ENCODE measurements around the gene SCG5.

SCG5 gene

GRCh38 chr15:32657941-32658340, 16.4 kb downstream of the SCG5 start:
- Mint-ChIP-seq H3K9me3 (no peaks in the 10 kb centered on the region), H3K27me3 (ENCODE audit: low read depth, poor library complexity) (no peaks in the 10 kb centered on the region), H3K4me3 (no peak overlapping the region), H3K27ac (peak overlapping the region; percentile 13), H3K4me1 (peaks cover 50% of the 10 kb centered on the region), H3K36me3 (ENCODE audit: low read depth) (peaks cover 20% of the 10 kb centered on the region)
- DNase-seq = no peak
- TF ChIP-seq, protein P1, sequence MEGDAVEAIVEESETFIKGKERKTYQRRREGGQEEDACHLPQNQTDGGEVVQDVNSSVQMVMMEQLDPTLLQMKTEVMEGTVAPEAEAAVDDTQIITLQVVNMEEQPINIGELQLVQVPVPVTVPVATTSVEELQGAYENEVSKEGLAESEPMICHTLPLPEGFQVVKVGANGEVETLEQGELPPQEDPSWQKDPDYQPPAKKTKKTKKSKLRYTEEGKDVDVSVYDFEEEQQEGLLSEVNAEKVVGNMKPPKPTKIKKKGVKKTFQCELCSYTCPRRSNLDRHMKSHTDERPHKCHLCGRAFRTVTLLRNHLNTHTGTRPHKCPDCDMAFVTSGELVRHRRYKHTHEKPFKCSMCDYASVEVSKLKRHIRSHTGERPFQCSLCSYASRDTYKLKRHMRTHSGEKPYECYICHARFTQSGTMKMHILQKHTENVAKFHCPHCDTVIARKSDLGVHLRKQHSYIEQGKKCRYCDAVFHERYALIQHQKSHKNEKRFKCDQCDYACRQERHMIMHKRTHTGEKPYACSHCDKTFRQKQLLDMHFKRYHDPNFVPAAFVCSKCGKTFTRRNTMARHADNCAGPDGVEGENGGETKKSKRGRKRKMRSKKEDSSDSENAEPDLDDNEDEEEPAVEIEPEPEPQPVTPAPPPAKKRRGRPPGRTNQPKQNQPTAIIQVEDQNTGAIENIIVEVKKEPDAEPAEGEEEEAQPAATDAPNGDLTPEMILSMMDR (IDR thresholded peaks at IDR 0.05) = no peak

- peaks cover 50% of the 10 kb centered on the region for H3K4me1 Mint-ChIP-seq
- DNase-seq = peak; percentile 24
- H3K27me3 Mint-ChIP-seq (ENCODE audit: low read depth, poor library complexity) = no peaks in the 10 kb centered on the region
- TF ChIP-seq, protein P1 (IDR thresholded peaks at IDR 0.05) = no peak
- no peaks in the 10 kb centered on the region for H3K9me3 Mint-ChIP-seq
- peak overlapping the region; percentile 63 for H3K27ac Mint-ChIP-seq
- H3K4me3 Mint-ChIP-seq = peak overlapping the region; percentile 13
- peaks cover 10% of the 10 kb centered on the region for H3K36me3 Mint-ChIP-seq (ENCODE audit: low read depth)
Measured at GRCh38 chr15:32659340-32660155, 18.0 kb downstream of the SCG5 start.

DNA sequence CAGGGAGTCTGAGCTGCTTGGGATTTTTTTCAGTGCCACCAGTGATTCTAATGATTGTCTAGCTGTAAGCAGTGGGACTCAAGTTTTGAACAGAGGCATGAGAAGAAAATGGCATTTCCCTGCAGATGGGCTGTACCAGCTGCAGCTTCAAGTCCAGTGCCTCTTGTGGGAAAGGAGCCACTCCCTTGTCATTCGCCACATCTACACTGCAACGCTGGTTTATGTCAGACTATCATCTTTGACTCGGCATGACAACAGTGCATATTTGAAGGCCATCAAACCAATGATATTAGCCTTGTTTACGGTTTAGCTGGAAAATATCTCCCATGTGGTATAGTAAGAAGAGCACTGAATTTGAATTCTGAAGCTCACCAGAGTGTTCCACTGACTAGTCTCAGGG, 22.2 kb downstream of the SCG5 start:
- DNase-seq = no peak
- Mint-ChIP-seq H3K36me3 (ENCODE audit: low read depth) (peaks cover 11% of the 10 kb centered on the region), H3K4me1 (peaks cover 25% of the 10 kb centered on the region), H3K4me3 (no peak overlapping the region), H3K27me3 (ENCODE audit: low read depth, poor library complexity) (no peaks in the 10 kb centered on the region), H3K27ac (no peak overlapping the region), H3K9me3 (no peaks in the 10 kb centered on the region)
- TF ChIP-seq, protein P1 (IDR thresholded peaks at IDR 0.05) = no peak

DNA sequence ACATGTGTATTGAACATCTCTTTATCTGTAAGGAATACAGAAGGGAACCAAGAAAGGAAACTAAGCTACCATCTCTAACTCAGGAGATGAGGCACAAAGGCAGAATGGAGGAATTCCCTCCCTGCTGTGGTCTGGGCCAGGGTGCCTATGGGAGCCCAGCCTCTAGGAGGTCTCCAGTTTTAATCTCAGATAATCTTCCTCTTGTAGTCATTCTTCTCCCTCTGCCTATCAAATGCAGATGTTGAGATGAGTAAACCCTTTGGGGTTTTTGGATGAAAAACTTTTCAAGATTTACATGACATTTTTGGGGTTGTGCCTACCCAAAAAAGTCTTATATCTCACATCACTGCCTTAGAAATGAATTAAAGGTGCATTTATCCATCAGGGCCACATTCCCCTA, 23.3 kb downstream of the SCG5 start:
- no peaks in the 10 kb centered on the region for H3K27me3 Mint-ChIP-seq (ENCODE audit: low read depth, poor library complexity)
- no peaks in the 10 kb centered on the region for H3K9me3 Mint-ChIP-seq
- H3K4me1 Mint-ChIP-seq = peaks cover 23% of the 10 kb centered on the region
- TF ChIP-seq, protein P1 (IDR thresholded peaks at IDR 0.05) = no peak
- DNase-seq = no peak
- H3K36me3 Mint-ChIP-seq (ENCODE audit: low read depth) = peaks cover 15% of the 10 kb centered on the region
- H3K27ac Mint-ChIP-seq = no peak overlapping the region
- no peak overlapping the region for H3K4me3 Mint-ChIP-seq

GRCh38 chr15:32667321-32667720, 25.8 kb downstream of the SCG5 start:
- no peaks in the 10 kb centered on the region for H3K9me3 Mint-ChIP-seq
- no peak overlapping the region for H3K27ac Mint-ChIP-seq
- no peak overlapping the region for H3K4me3 Mint-ChIP-seq
- TF ChIP-seq, protein P1 (IDR thresholded peaks at IDR 0.05) = no peak
- no peak for DNase-seq
- H3K4me1 Mint-ChIP-seq = peaks cover 23% of the 10 kb centered on the region
- H3K36me3 Mint-ChIP-seq (ENCODE audit: low read depth) = peaks cover 15% of the 10 kb centered on the region
- no peaks in the 10 kb centered on the region for H3K27me3 Mint-ChIP-seq (ENCODE audit: low read depth, poor library complexity)

- DNase-seq = no peak
- peaks cover 16% of the 10 kb centered on the region for H3K4me1 Mint-ChIP-seq
- no peak overlapping the region for H3K27ac Mint-ChIP-seq
- no peak overlapping the region for H3K4me3 Mint-ChIP-seq
- H3K27me3 Mint-ChIP-seq (ENCODE audit: low read depth, poor library complexity) = no peaks in the 10 kb centered on the region
- no peaks in the 10 kb centered on the region for H3K9me3 Mint-ChIP-seq
- TF ChIP-seq, protein P1 (IDR thresholded peaks at IDR 0.05) = no peak
- H3K36me3 Mint-ChIP-seq (ENCODE audit: low read depth) = peaks cover 25% of the 10 kb centered on the region
Measured at GRCh38 chr15:32668942-32669341, 27.4 kb downstream of the SCG5 start.
